Right cardiac atrium (tissue), 5 donors: ENCODE results near the gene ITPK1. TPM values are rescaled to one million over a fixed set of nuclear protein-coding genes. Genes with fewer than 3 reads are reported as not detected.

Experiments
- ATAC-seq, 2 donors: fragments of 200-7000 bp; cut with Tn5 transposase; one replicate each; pipeline versions ENCODE4 v1.8.0 to v1.9.1; 2020; ENCODE audit warnings: moderate library complexity in 2 of 2, mild to moderate bottlenecking in 1 of 2
- DNase-seq, 3 donors: peaks; one replicate each; pipeline ENCODE4 v3.0.0-alpha.2; 2020
- H3K27ac ChIP-seq: one replicate; pipeline ENCODE4 v1.5.1; 2013; ENCODE audit warnings: mild to moderate bottlenecking, low read length, control low read depth, moderate library complexity
- H3K27me3 ChIP-seq: one replicate; pipeline ENCODE4 v1.6.1; 2013; ENCODE audit not compliant: control insufficient read depth, insufficient read depth
- H3K4me1 ChIP-seq: one replicate; pipeline ENCODE4 v1.6.1; 2013; ENCODE audit warnings: low read length; ENCODE audit not compliant: control insufficient read depth, insufficient read depth
- H3K4me3 ChIP-seq: one replicate; pipeline ENCODE4 v1.5.1; 2013; ENCODE audit warnings: low read length, control low read depth
- H3K9me3 ChIP-seq: one replicate; pipeline ENCODE4 v1.6.1; 2013; ENCODE audit warnings: low read length; ENCODE audit not compliant: control insufficient read depth
- WGBS: extraction: QIAGEN DNeasy Blood & Tissue Kit; methylation state at CpG from one replicate; pipeline ENCODE4 v1.1.7; 2013; 5-methylcytosine and 5-hydroxymethylcytosine counted together
- intact Hi-C, 4 donors: fragments of 100-400 bp; cut with DNase I; formaldehyde crosslinking; loops; one replicate each; pipeline versions ENCODE4 v1.11.0 to v1.14.0; 2022 to 2023
- polyA plus RNA-seq: library from polyadenylated mRNA; stranded (reverse); fragments of 200-250 nt; gene quantifications from one replicate; pipeline ENCODE4 v1.2.3, GENCODE V29; 2013
- total RNA-seq, 4 donors: library from RNA; stranded (reverse); fragmentation: NEBNext Ultra II Directional; extraction: Animal tissue kit (Norgen Biotek cat#: 25700); gene quantifications; one replicate each; pipeline ENCODE4 v1.2.1, GENCODE V29; 2021
- donor health status: healthy with polysubstance abuse.
- donor health status: DM: no; HTN: yes; CAD: no.
- donor health status: DM: no; HTN: no; CAD: no.
- donor health status: DM: no; HTN: yes; CAD: no; lungs with severe emphysema.
- donor health status: DM: yes; HTN: yes; CAD: no.

The ITPK1 gene
- total and polyA plus RNA-seq, 5 donors, result 78.2 to 135 (median 128) TPM

DNA sequence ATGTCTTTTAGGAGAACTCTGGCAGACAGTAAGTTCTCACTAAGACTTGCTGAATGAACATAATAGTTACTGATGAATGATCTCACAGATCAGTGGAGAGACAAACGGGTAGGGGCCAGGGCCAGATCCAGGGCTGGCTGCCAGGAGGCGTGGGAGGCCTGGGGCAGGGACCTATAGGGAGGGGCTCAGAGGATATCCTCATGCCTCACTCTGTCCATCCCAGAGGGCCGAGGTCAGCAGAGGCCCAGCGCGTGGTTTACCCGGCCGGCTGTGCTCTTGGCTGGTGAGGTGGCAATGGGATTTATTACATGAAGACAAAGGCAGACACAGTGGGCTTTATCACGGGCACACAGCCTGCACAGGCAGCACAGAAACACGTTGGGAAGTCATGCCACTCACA is 107.3 kb downstream of the ITPK1 start:
- Histone ChIP-seq H3K27me3 (no peaks in the 10 kb centered on the region), H3K4me3 (no peak overlapping the region), H3K9me3 (no peaks in the 10 kb centered on the region), H3K4me1 (peaks cover 66% of the 10 kb centered on the region), H3K27ac (peak overlapping the region; percentile 66)
- intact Hi-C loops, result no loop called here
- peak; percentile 67 to 83 (median 81) for DNase-seq
- 33% methylated on average over 9 of the region's 9 CpGs for WGBS
- peak; percentile 10 to 22 for ATAC-seq

DNA sequence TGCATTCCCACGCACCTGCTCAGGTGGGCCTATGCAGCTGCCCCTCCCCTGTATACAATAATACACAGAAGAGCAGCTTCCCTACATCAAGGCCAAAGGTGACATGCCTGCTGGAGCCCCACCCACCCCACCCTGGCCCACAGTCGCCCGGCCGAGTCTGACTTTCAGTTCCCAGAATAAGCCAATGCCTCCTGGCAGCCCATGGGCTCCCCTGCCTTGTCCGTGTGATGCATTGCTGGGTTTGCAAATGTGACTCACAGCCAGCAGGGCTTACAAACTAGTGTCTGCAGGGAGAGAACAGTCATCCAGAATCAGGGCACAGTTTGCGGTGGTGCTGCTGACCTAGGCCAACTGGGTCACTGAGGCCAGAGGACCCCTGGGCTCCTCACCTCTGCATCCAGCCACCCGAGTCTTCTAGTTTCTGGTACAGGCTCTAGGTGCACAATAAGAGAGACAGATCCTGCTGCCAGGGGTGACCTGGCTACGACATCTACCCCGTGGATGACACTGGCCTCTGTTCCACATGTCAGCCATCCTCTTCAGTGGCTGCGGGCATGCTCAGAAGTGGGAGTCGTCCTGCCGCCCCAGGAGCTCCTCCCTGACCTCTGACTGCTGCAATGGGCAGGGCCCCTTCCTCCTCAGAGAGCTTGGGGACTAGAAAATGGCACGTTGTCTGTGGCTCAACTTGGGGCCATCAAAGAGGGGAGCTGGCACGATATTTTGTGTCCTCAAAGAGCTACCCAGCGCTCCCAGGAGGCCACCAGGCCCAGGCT is 108.3 kb downstream of the ITPK1 start:
- peak overlapping the region; percentile 74 for H3K27ac ChIP-seq
- DNase-seq, result peak; percentile 62 to 68 (median 65)
- H3K4me3 ChIP-seq, result no peak overlapping the region
- no peaks in the 10 kb centered on the region for H3K9me3 ChIP-seq
- no peaks in the 10 kb centered on the region for H3K27me3 ChIP-seq
- intact Hi-C loops, result no loop called here
- WGBS, result 57% methylated on average over 15 of the region's 15 CpGs
- peaks cover 64% of the 10 kb centered on the region for H3K4me1 ChIP-seq
- ATAC-seq, result peak; percentile 5 to 25

DNA sequence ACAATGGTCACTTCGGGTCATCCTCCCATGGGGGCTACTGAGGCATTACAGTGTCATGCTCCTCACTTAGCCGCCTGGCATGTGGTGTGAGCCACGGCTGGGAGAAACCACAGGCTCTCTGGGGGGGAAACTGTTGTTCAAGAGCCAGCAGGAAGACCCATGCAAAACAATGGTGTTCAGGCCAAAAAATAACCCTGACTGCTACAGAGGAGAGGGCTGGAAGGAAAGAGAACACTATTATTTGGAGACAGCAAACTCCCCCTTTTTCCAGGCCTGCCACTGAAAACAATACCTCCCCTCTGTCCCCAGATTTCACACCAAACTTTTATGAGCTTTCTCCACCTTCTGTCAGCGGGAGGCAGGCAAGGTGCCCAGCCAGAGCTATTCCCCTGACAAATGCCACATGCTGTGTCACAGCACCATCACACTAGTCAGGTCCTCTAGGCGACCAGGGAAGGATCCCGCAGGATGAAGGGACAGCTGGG is 109.1 kb downstream of the ITPK1 start:
- intact Hi-C loops, result no loop called here
- Histone ChIP-seq H3K27ac (peak overlapping the region; percentile 26), H3K4me1 (peaks cover 59% of the 10 kb centered on the region), H3K9me3 (no peaks in the 10 kb centered on the region), H3K4me3 (no peak overlapping the region), H3K27me3 (no peaks in the 10 kb centered on the region)
- WGBS, result 43% methylated on average over 6 of the region's 6 CpGs
- no peak for ATAC-seq
- peak in 2 of 3 donors; percentile 41 to 50 for DNase-seq

DNA sequence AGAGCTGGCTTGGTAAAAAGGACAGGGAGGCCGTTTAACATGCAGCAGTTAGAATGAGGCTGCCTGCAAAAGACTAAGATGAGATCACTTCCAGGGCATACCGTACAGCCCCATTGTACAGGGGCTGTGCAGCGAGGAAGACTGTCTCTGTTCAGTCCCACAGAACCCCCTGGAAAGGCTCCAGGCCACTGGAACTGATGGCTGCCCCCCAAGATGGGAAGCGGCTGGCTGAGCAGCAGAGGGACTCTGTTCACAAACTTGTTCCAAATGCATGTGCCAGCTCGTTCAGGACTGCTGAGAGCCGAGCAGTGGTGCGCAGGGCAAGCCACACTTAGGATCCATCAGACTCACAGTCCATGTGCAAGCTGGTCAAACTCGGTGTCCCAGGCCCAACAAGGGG is 109.9 kb downstream of the ITPK1 start:
- peak overlapping the region; percentile 18 for H3K27ac ChIP-seq
- no peak for ATAC-seq
- WGBS, result 56% methylated on average over 8 of the region's 8 CpGs
- H3K4me1 ChIP-seq, result peaks cover 54% of the 10 kb centered on the region
- no peak overlapping the region for H3K4me3 ChIP-seq
- intact Hi-C loops, result no loop called here
- H3K9me3 ChIP-seq, result no peaks in the 10 kb centered on the region
- DNase-seq, result peak in 2 of 3 donors; percentile 50 to 60
- H3K27me3 ChIP-seq, result no peaks in the 10 kb centered on the region

- 82% methylated on average over 7 of the region's 7 CpGs for WGBS
- ATAC-seq (no peak), DNase-seq (peak in 2 of 3 donors; percentile 24 to 37)
- Histone ChIP-seq H3K4me3 (no peak overlapping the region), H3K27ac (peak overlapping the region; percentile 4), H3K9me3 (no peaks in the 10 kb centered on the region), H3K27me3 (no peaks in the 10 kb centered on the region), H3K4me1 (peaks cover 52% of the 10 kb centered on the region)
- intact Hi-C loops, result no loop called here
These were observed 110.5 kb downstream of the ITPK1 start for GRCh38 chr14:93005135-93005813.

- DNase-seq (peak in 2 of 3 donors; percentile 37 to 38), ATAC-seq (no peak)
- intact Hi-C loops, result no loop called here
- no peaks in the 10 kb centered on the region for H3K9me3 ChIP-seq
- WGBS, result 91% methylated on average over 7 of the region's 7 CpGs
- H3K4me3 ChIP-seq, result no peak overlapping the region
- H3K27ac ChIP-seq, result no peak overlapping the region
- H3K27me3 ChIP-seq, result no peaks in the 10 kb centered on the region
- H3K4me1 ChIP-seq, result peaks cover 47% of the 10 kb centered on the region
These were observed 111.0 kb downstream of the ITPK1 start for GRCh38 chr14:93004699-93005082.

- peak in 1 of 2 donors; percentile 42 for ATAC-seq
- Histone ChIP-seq H3K4me1 (peaks cover 41% of the 10 kb centered on the region), H3K4me3 (no peak overlapping the region), H3K27me3 (no peaks in the 10 kb centered on the region), H3K9me3 (no peaks in the 10 kb centered on the region), H3K27ac (no peak overlapping the region)
- 78% methylated on average over 18 of the region's 18 CpGs for WGBS
- intact Hi-C loops, result no loop called here
- DNase-seq, result peak in 1 of 3 donors; percentile 46
These were observed 111.6 kb downstream of the ITPK1 start for GRCh38 chr14:93003945-93004698.

DNA sequence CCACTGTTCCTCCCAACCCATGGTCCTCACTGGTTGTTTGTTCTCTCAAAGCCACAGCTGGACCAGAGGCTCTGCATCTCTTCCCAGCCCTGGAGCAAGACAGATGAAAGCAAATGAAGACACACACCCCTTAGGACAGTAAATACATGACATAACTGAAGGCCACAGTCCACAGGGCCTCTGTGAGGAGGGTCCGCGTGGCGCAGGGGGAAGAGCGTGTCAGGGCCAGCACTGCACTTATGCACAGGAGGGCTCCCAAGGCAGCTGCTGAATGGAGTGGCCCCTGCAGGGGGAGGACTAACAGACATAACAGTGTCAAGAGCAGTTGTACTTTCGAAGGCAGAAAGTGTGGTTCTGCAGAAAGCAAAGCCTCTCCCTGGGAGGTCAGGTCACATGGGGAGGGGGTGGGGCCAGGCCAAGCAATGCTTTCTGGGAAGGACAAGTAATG is 112.8 kb downstream of the ITPK1 start:
- Histone ChIP-seq H3K4me3 (no peak overlapping the region), H3K9me3 (no peaks in the 10 kb centered on the region), H3K27me3 (no peaks in the 10 kb centered on the region), H3K4me1 (peaks cover 36% of the 10 kb centered on the region), H3K27ac (no peak overlapping the region)
- peak in 1 of 3 donors; percentile 32 for DNase-seq
- intact Hi-C loops, result no loop called here
- no peak for ATAC-seq
- WGBS, result 91% methylated on average over 5 of the region's 5 CpGs

DNA sequence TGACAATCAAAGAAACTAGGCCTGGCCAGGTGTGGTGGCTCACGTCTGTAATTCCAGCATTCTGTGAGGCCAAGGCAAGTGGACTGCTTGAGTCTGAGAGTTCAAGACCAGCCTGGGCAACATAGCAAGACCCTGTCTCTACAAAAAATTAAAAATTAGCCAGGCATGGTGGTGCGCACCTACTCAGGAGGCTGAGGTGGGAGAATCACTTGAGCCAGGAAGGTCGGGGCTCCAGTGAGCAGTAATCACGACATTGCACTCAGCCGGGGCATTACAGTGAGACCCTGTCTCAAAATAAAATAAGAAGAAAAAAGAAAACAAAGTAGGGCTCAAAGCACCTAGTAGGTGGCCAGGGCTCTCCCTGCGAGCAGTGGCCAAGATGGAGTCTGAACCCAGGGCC is 113.7 kb downstream of the ITPK1 start:
- ATAC-seq, result no peak
- no peaks in the 10 kb centered on the region for H3K9me3 ChIP-seq
- WGBS, result 95% methylated on average over 6 of the region's 6 CpGs
- no peak overlapping the region for H3K4me3 ChIP-seq
- H3K27me3 ChIP-seq, result no peaks in the 10 kb centered on the region
- no peak overlapping the region for H3K27ac ChIP-seq
- intact Hi-C loops, result no loop called here
- peaks cover 32% of the 10 kb centered on the region for H3K4me1 ChIP-seq
- DNase-seq, result no peak

- DNase-seq (peak in 1 of 3 donors; percentile 60), ATAC-seq (no peak)
- intact Hi-C loops, result no loop called here
- H3K27me3 ChIP-seq, result no peaks in the 10 kb centered on the region
- no peak overlapping the region for H3K4me3 ChIP-seq
- WGBS, result 82% methylated on average over 10 of the region's 10 CpGs
- H3K9me3 ChIP-seq, result no peaks in the 10 kb centered on the region
- peaks cover 13% of the 10 kb centered on the region for H3K4me1 ChIP-seq
- H3K27ac ChIP-seq, result no peak overlapping the region
These were observed 116.8 kb downstream of the ITPK1 start for GRCh38 chr14:92998946-92999345.
